ENCODE measurements around the gene SCARB1.
"Not testable (repeated sequence)": the region's sequence is repeated elsewhere in the genome, so short reads cannot be mapped to it uniquely, and the experiment has no call there.

SCARB1 gene

GRCh38 chr12:124904306-124905098 is 40.8 kb upstream of the SCARB1 start:
- no peaks in the 10 kb centered on the region for H3K4me1 ChIP-seq (ENCODE audit: low read length)
- no peak for DNase-seq
- no peak overlapping the region for H3K27ac ChIP-seq (ENCODE audit: low read length)
- no peaks in the 10 kb centered on the region for H3K27me3 ChIP-seq (replicated peaks; ENCODE audit: insufficient read depth, low read length)
- no peaks in the 10 kb centered on the region for H3K9me3 ChIP-seq (replicated peaks; ENCODE audit: insufficient read depth, low read length)
- no peak overlapping the region for H3K4me3 ChIP-seq (ENCODE audit: low read length)
- no peaks in the 10 kb centered on the region for H4K20me1 ChIP-seq (ENCODE audit: insufficient read depth, low read length)
- no peak overlapping the region for H3K4me2 ChIP-seq (ENCODE audit: low read depth, low read length)
- H3K36me3 ChIP-seq (replicated peaks; ENCODE audit: insufficient read depth, low read length), result no peaks in the 10 kb centered on the region
- H2AFZ ChIP-seq (ENCODE audit: low read length), result no peak overlapping the region
- no peaks in the 10 kb centered on the region for H3K79me2 ChIP-seq (ENCODE audit: low read length)
- H3F3A ChIP-seq (ENCODE audit: insufficient read depth, low read length), result 0 out of 2 replicates have a peak, but pooled peaks cover 4% of the 10 kb centered on the region
- TF ChIP-seq EZH2phosphoT487 (IDR thresholded peaks at IDR 0.05; ENCODE audit: low read length) (no peak), EZH2 (optimal IDR thresholded peaks at IDR 0.05; ENCODE audit: low read depth, low read length) (no peak), CTCF (IDR thresholded peaks at IDR 0.05; ENCODE audit: low read length) (no peak)
- H3K9ac ChIP-seq (ENCODE audit: low read length), result no peak overlapping the region
- no peaks in the 10 kb centered on the region for H3K9me2 ChIP-seq (replicated peaks; ENCODE audit: insufficient read depth, low read length)

GRCh38 chr12:124902916-124903315 is 39.3 kb upstream of the SCARB1 start:
- H3K27me3 ChIP-seq (replicated peaks; ENCODE audit: insufficient read depth, low read length), result no peaks in the 10 kb centered on the region
- H3K4me3 ChIP-seq (ENCODE audit: low read length), result no peak overlapping the region
- no peaks in the 10 kb centered on the region for H3K79me2 ChIP-seq (ENCODE audit: low read length)
- 0 out of 2 replicates have a peak, but pooled peaks cover 3% of the 10 kb centered on the region for H3F3A ChIP-seq (ENCODE audit: insufficient read depth, low read length)
- H2AFZ ChIP-seq (ENCODE audit: low read length), result no peak overlapping the region
- no peak overlapping the region for H3K4me2 ChIP-seq (ENCODE audit: low read depth, low read length)
- no peaks in the 10 kb centered on the region for H3K9me3 ChIP-seq (replicated peaks; ENCODE audit: insufficient read depth, low read length)
- DNase-seq, result no peak
- no peaks in the 10 kb centered on the region for H4K20me1 ChIP-seq (ENCODE audit: insufficient read depth, low read length)
- TF ChIP-seq EZH2phosphoT487 (IDR thresholded peaks at IDR 0.05; ENCODE audit: low read length), result no peak
- TF ChIP-seq EZH2 (optimal IDR thresholded peaks at IDR 0.05; ENCODE audit: low read depth, low read length), result no peak
- TF ChIP-seq CTCF (IDR thresholded peaks at IDR 0.05; ENCODE audit: low read length), result no peak
- no peaks in the 10 kb centered on the region for H3K4me1 ChIP-seq (ENCODE audit: low read length)
- no peak overlapping the region for H3K27ac ChIP-seq (ENCODE audit: low read length)
- H3K9ac ChIP-seq (ENCODE audit: low read length), result no peak overlapping the region
- no peaks in the 10 kb centered on the region for H3K9me2 ChIP-seq (replicated peaks; ENCODE audit: insufficient read depth, low read length)
- no peaks in the 10 kb centered on the region for H3K36me3 ChIP-seq (replicated peaks; ENCODE audit: insufficient read depth, low read length)

- H4K20me1 ChIP-seq (ENCODE audit: insufficient read depth, low read length), result no peaks in the 10 kb centered on the region
- H3K9me2 ChIP-seq (replicated peaks; ENCODE audit: insufficient read depth, low read length), result no peaks in the 10 kb centered on the region
- H3K4me2 ChIP-seq (ENCODE audit: low read depth, low read length), result no peak overlapping the region
- no peaks in the 10 kb centered on the region for H3K4me1 ChIP-seq (ENCODE audit: low read length)
- no peaks in the 10 kb centered on the region for H3K79me2 ChIP-seq (ENCODE audit: low read length)
- no peak for TF ChIP-seq CTCF (IDR thresholded peaks at IDR 0.05; ENCODE audit: low read length)
- no peak for TF ChIP-seq EZH2phosphoT487 (IDR thresholded peaks at IDR 0.05; ENCODE audit: low read length)
- no peaks in the 10 kb centered on the region for H3K36me3 ChIP-seq (replicated peaks; ENCODE audit: insufficient read depth, low read length)
- no peak overlapping the region for H3K9ac ChIP-seq (ENCODE audit: low read length)
- H3K27ac ChIP-seq (ENCODE audit: low read length), result no peak overlapping the region
- no peaks in the 10 kb centered on the region for H3K27me3 ChIP-seq (replicated peaks; ENCODE audit: insufficient read depth, low read length)
- H3K4me3 ChIP-seq (ENCODE audit: low read length), result no peak overlapping the region
- no peaks in the 10 kb centered on the region for H3K9me3 ChIP-seq (replicated peaks; ENCODE audit: insufficient read depth, low read length)
- H3F3A ChIP-seq (ENCODE audit: insufficient read depth, low read length), result no peaks in the 10 kb centered on the region
- no peak for DNase-seq
- no peak overlapping the region for H2AFZ ChIP-seq (ENCODE audit: low read length)
Measured at GRCh38 chr12:124901003-124901402, 37.3 kb upstream of the SCARB1 start.

- H3K27me3 ChIP-seq (replicated peaks; ENCODE audit: insufficient read depth, low read length); H3K4me1 ChIP-seq (ENCODE audit: low read length); DNase-seq; H3K4me3 ChIP-seq (ENCODE audit: low read length); H3F3A ChIP-seq (ENCODE audit: insufficient read depth, low read length); H3K4me2 ChIP-seq (ENCODE audit: low read depth, low read length); H3K9me3 ChIP-seq (replicated peaks; ENCODE audit: insufficient read depth, low read length); H3K9me2 ChIP-seq (replicated peaks; ENCODE audit: insufficient read depth, low read length); H3K36me3 ChIP-seq (replicated peaks; ENCODE audit: insufficient read depth, low read length); H3K27ac ChIP-seq (ENCODE audit: low read length); H4K20me1 ChIP-seq (ENCODE audit: insufficient read depth, low read length); H3K9ac ChIP-seq (ENCODE audit: low read length); H2AFZ ChIP-seq (ENCODE audit: low read length); H3K79me2 ChIP-seq (ENCODE audit: low read length): not testable (repeated sequence)
Measured at GRCh38 chr12:124900345-124900795, 36.7 kb upstream of the SCARB1 start.
